Liver (tissue), 3 donors: ENCODE data around the gene HMGN3.

Source experiments
- TF ChIP-seq, protein P1 (sequence below): fragments of 150-350 bp; IDR thresholded peaks from 2 replicates; pipeline ENCODE4 v1.5.1; 2017; ENCODE audit warnings: improper control_type of control experiment, low read depth, low read length; ENCODE audit not compliant: missing input control
- TF ChIP-seq, protein P2 (sequence below): IDR thresholded peaks from 2 replicates; pipeline ENCODE4 v1.6.1; 2016; ENCODE audit warnings: antibody characterized with exemption, mild to moderate bottlenecking
- TF ChIP-seq, protein P3 (sequence below): IDR thresholded peaks from 2 replicates; pipeline ENCODE4 v1.6.1; 2016; ENCODE audit warnings: antibody characterized with exemption
- donor health status: healthy.
- donor health status: healthy.

DNA sequence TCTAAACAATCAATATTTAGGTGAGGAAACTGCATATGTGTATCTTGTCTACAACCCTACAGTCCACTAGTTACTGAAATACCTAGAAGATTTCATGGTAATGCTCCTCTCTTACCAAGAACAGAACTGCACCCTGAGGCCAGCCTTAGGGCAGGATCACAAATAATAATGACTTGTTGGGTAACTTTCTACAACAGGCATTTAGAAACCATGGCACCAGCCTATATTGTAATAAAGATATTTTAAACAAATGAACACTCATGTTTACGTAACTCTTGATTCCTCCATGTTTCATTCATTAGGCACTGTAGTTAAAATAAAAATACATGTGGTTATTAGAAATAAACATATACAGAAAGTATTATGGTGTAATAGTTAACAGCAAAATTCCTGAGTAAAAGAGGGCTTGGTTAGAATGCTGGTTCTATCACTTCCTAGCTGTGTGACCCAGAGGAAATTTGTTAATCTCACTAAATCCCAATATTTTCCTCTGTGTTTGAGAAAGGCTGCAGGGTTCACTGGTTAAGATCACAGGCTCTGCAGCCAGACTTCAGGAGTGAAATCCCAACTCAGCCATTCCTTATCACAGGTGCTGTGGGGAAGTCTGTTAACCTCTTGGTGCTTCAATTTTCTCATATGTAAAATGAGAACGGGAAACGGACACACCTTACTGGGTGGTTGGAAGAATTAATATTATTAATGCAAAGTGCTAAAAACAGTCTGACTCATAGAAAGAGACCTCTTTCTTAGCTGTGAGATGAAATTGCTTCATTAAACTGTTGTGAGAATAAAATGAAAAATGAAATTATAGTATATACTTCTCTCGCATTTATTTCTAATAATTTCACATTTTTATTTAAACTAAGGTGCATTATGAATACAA lies 8.5 kb downstream of the HMGN3 start:
- TF ChIP-seq, protein P1, sequence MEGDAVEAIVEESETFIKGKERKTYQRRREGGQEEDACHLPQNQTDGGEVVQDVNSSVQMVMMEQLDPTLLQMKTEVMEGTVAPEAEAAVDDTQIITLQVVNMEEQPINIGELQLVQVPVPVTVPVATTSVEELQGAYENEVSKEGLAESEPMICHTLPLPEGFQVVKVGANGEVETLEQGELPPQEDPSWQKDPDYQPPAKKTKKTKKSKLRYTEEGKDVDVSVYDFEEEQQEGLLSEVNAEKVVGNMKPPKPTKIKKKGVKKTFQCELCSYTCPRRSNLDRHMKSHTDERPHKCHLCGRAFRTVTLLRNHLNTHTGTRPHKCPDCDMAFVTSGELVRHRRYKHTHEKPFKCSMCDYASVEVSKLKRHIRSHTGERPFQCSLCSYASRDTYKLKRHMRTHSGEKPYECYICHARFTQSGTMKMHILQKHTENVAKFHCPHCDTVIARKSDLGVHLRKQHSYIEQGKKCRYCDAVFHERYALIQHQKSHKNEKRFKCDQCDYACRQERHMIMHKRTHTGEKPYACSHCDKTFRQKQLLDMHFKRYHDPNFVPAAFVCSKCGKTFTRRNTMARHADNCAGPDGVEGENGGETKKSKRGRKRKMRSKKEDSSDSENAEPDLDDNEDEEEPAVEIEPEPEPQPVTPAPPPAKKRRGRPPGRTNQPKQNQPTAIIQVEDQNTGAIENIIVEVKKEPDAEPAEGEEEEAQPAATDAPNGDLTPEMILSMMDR, result no peak
- TF ChIP-seq, protein P2, sequence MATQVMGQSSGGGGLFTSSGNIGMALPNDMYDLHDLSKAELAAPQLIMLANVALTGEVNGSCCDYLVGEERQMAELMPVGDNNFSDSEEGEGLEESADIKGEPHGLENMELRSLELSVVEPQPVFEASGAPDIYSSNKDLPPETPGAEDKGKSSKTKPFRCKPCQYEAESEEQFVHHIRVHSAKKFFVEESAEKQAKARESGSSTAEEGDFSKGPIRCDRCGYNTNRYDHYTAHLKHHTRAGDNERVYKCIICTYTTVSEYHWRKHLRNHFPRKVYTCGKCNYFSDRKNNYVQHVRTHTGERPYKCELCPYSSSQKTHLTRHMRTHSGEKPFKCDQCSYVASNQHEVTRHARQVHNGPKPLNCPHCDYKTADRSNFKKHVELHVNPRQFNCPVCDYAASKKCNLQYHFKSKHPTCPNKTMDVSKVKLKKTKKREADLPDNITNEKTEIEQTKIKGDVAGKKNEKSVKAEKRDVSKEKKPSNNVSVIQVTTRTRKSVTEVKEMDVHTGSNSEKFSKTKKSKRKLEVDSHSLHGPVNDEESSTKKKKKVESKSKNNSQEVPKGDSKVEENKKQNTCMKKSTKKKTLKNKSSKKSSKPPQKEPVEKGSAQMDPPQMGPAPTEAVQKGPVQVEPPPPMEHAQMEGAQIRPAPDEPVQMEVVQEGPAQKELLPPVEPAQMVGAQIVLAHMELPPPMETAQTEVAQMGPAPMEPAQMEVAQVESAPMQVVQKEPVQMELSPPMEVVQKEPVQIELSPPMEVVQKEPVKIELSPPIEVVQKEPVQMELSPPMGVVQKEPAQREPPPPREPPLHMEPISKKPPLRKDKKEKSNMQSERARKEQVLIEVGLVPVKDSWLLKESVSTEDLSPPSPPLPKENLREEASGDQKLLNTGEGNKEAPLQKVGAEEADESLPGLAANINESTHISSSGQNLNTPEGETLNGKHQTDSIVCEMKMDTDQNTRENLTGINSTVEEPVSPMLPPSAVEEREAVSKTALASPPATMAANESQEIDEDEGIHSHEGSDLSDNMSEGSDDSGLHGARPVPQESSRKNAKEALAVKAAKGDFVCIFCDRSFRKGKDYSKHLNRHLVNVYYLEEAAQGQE, result no peak
- TF ChIP-seq, protein P3, sequence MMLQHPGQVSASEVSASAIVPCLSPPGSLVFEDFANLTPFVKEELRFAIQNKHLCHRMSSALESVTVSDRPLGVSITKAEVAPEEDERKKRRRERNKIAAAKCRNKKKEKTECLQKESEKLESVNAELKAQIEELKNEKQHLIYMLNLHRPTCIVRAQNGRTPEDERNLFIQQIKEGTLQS, result no peak
